Endothelial cell of umbilical vein (primary cell): ENCODE measurements around the gene GLI3.

Experiments
- EZH2 ChIP-seq: IDR thresholded peaks from 2 replicates; pipeline ENCODE4 v1.6.1; 2012; ENCODE audit warnings: borderline replicate concordance, low read depth, mild to moderate bottlenecking, moderate library complexity, low read length, inconsistent platforms; ENCODE audit not compliant: severe bottlenecking
- FOS ChIP-seq: IDR thresholded peaks from 2 replicates; pipeline ENCODE4 v1.6.1; 2011; ENCODE audit warnings: mild to moderate bottlenecking, low read length, moderate library complexity, borderline replicate concordance; ENCODE audit not compliant: insufficient read depth
- JUN ChIP-seq: IDR thresholded peaks from 2 replicates; pipeline ENCODE4 v1.6.1; 2011; ENCODE audit warnings: borderline replicate concordance, low read depth; ENCODE audit not compliant: insufficient read length, insufficient read depth
- MYC ChIP-seq: IDR thresholded peaks from one replicate; pipeline ENCODE4 v1.6.1; 2011; ENCODE audit warnings: mild to moderate bottlenecking, low read depth, low read length
- POLR2A ChIP-seq: IDR thresholded peaks from 2 replicates; pipeline ENCODE4 v1.6.1; 2012; ENCODE audit warnings: low read depth, mild to moderate bottlenecking, control low read depth, low read length
- POLR2AphosphoS5 ChIP-seq: IDR thresholded peaks from 2 replicates; pipeline ENCODE4 v1.6.1; 2012; ENCODE audit warnings: low read depth, mild to moderate bottlenecking, control low read depth, low read length, moderate library complexity; ENCODE audit not compliant: insufficient read depth
- TF ChIP-seq, protein P1 (sequence below), 2 donors: IDR thresholded peaks; 1 replicate in 1 of 2; 2 replicates in 1 of 2; pipeline ENCODE4 v1.5.1; 2011; ENCODE audit warnings: low read length in 2 of 2, mild to moderate bottlenecking in 2 of 2, moderate library complexity in 2 of 2, control low read depth in 1 of 2, inconsistent platforms in 1 of 2, low read depth in 1 of 2; ENCODE audit not compliant: insufficient read depth in 1 of 2; ENCODE audit errors: extremely low read depth in 1 of 2
- TF ChIP-seq, protein P2 (sequence below): IDR thresholded peaks from 2 replicates; pipeline ENCODE4 v1.6.1; 2011; ENCODE audit not compliant: insufficient read depth, insufficient read length

DNA sequence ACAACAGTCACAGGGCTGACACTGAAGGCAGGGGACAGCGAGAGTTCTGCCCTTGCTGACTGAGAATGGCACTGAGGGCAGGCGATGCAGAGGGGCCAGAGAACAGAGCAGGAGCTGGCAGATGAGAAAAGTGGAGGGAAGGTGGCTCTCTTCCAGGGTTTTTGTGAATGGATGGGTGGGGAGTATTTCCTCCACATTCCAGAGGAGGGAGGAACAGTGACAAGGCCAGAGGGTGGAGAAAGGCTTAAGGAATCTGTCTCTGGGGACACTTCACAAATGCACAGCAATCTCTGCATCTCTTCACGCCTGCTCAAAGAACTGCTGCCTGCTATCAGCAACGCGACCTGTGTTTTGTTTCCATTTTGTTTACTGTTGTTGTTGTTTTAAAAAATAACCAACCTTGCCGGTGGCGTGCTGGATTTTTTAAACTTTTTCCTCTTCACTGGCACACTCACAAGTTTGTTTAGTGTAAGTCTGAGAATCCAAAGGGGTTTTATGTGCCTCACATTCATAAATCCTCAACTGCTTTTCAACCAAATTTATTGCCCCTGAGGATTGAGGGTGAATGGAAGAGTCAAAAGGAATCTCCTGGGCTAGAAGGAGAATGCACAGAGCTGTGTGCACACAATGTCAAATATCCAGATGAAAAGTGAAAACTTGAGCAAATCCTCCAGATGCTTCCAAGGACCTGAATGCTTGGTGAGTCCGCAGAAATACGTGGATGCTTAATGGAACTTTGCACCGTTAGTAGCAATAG is 129.3 kb downstream of the GLI3 start:
- TF ChIP-seq, protein P1, sequence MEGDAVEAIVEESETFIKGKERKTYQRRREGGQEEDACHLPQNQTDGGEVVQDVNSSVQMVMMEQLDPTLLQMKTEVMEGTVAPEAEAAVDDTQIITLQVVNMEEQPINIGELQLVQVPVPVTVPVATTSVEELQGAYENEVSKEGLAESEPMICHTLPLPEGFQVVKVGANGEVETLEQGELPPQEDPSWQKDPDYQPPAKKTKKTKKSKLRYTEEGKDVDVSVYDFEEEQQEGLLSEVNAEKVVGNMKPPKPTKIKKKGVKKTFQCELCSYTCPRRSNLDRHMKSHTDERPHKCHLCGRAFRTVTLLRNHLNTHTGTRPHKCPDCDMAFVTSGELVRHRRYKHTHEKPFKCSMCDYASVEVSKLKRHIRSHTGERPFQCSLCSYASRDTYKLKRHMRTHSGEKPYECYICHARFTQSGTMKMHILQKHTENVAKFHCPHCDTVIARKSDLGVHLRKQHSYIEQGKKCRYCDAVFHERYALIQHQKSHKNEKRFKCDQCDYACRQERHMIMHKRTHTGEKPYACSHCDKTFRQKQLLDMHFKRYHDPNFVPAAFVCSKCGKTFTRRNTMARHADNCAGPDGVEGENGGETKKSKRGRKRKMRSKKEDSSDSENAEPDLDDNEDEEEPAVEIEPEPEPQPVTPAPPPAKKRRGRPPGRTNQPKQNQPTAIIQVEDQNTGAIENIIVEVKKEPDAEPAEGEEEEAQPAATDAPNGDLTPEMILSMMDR (IDR thresholded peaks at IDR 0.05; ENCODE audit: extremely low read depth in 1 of 2, insufficient read depth in 1 of 2, low read depth in 1 of 2, low read length in 2 of 2), result no peak
- no peak for TF ChIP-seq POLR2A
- TF ChIP-seq, protein P2, sequence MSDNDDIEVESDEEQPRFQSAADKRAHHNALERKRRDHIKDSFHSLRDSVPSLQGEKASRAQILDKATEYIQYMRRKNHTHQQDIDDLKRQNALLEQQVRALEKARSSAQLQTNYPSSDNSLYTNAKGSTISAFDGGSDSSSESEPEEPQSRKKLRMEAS, result no peak
- no peak for TF ChIP-seq POLR2AphosphoS5
- TF ChIP-seq JUN, result no peak
- no peak for TF ChIP-seq FOS
- TF ChIP-seq MYC, result no peak
- TF ChIP-seq EZH2, result no peak
